Measurements from ENCODE around the gene RABEP2.
"Not testable (repeated sequence)": the region's sequence is repeated elsewhere in the genome, so short reads cannot be mapped to it uniquely, and the experiment has no call there.

The RABEP2 gene

GRCh38 chr16:28950648-28951409 is 25.8 kb upstream of the RABEP2 start, which contains the start of gene NFATC2IP:
Gene NFATC2IP (plus strand): TSS chr16:28950937. CDS start chr16:28951012, 75 bp downstream.
- Histone ChIP-seq H3K27me3 (ENCODE audit: insufficient read depth, low read length, poor library complexity, severe bottlenecking) (no peaks in the 10 kb centered on the region), H3K4me1 (ENCODE audit: insufficient read depth, low read length, poor library complexity, severe bottlenecking) (peaks cover 33% of the 10 kb centered on the region), H3K9ac (ENCODE audit: low read depth, low read length, poor library complexity, severe bottlenecking) (peak within 1 kb of the TSS; percentile 95), H3K9me2 (replicated peaks; ENCODE audit: low read depth, low read length) (no peaks in the 10 kb centered on the region), H4K20me1 (ENCODE audit: insufficient read depth, low read length, poor library complexity, severe bottlenecking) (peaks cover 35% of the 10 kb centered on the region), H3K9me3 (ENCODE audit: insufficient read depth, low read depth, low read length) (no peaks in the 10 kb centered on the region), H2AFZ (ENCODE audit: low read length) (peak within 1 kb of the TSS; percentile 98), H3F3A (ENCODE audit: low read depth) (0 out of 2 replicates have a peak, but pooled peaks cover 3% of the 10 kb centered on the region), H3K4me2 (ENCODE audit: low read depth, low read length, poor library complexity, severe bottlenecking) (peak within 1 kb of the TSS; percentile 99), H3K79me2 (ENCODE audit: insufficient read depth, low read length) (peaks cover 48% of the 10 kb centered on the region), H3K4me3 (ENCODE audit: low read length, poor library complexity, severe bottlenecking) (peak within 1 kb of the TSS; percentile 100), H3K36me3 (ENCODE audit: insufficient read depth, low read length) (peaks cover 22% of the 10 kb centered on the region; the same call in 1 of the 2 replicates)
- TF ChIP-seq EZH2phosphoT487 (IDR thresholded peaks at IDR 0.05; ENCODE audit: borderline replicate concordance) (no peak), CTCF (conservative IDR thresholded peaks at IDR 0.05; ENCODE audit: low read length) (no peak)

- TF ChIP-seq CTCF (conservative IDR thresholded peaks at IDR 0.05; ENCODE audit: low read length) (no peak), EZH2phosphoT487 (IDR thresholded peaks at IDR 0.05; ENCODE audit: borderline replicate concordance) (no peak)
- Histone ChIP-seq H3K9me3 (ENCODE audit: insufficient read depth, low read depth, low read length) (no peaks in the 10 kb centered on the region), H2AFZ (ENCODE audit: low read length) (no peak overlapping the region)
Measured at GRCh38 chr16:28946681-28947080, 21.6 kb upstream of the RABEP2 start.

GRCh38 chr16:28943281-28943680 is 18.2 kb upstream of the RABEP2 start:
- no peaks in the 10 kb centered on the region for H3K36me3 ChIP-seq (ENCODE audit: insufficient read depth, low read length)
- H4K20me1 ChIP-seq (ENCODE audit: insufficient read depth, low read length, poor library complexity, severe bottlenecking), result no peaks in the 10 kb centered on the region
- H3K4me2 ChIP-seq (ENCODE audit: low read depth, low read length, poor library complexity, severe bottlenecking), result no peak overlapping the region
- H3K9ac ChIP-seq (ENCODE audit: low read depth, low read length, poor library complexity, severe bottlenecking), result no peak overlapping the region
- peaks cover 5% of the 10 kb centered on the region; the same call in 1 of the 2 replicates for H3F3A ChIP-seq (ENCODE audit: low read depth)
- no peaks in the 10 kb centered on the region for H3K9me2 ChIP-seq (replicated peaks; ENCODE audit: low read depth, low read length)
- no peaks in the 10 kb centered on the region for H3K9me3 ChIP-seq (ENCODE audit: insufficient read depth, low read depth, low read length)
- H3K27me3 ChIP-seq (ENCODE audit: insufficient read depth, low read length, poor library complexity, severe bottlenecking), result no peaks in the 10 kb centered on the region
- TF ChIP-seq CTCF (conservative IDR thresholded peaks at IDR 0.05; ENCODE audit: low read length) (no peak), EZH2phosphoT487 (IDR thresholded peaks at IDR 0.05; ENCODE audit: borderline replicate concordance) (no peak)
- no peak overlapping the region for H3K4me3 ChIP-seq (ENCODE audit: low read length, poor library complexity, severe bottlenecking)
- H2AFZ ChIP-seq (ENCODE audit: low read length), result peak overlapping the region; percentile 73; the same call in 1 of the 2 replicates
- no peaks in the 10 kb centered on the region for H3K79me2 ChIP-seq (ENCODE audit: insufficient read depth, low read length)
- H3K4me1 ChIP-seq (ENCODE audit: insufficient read depth, low read length, poor library complexity, severe bottlenecking), result peaks cover 10% of the 10 kb centered on the region

More at GRCh38 chr16:28946681-28947080, 21.6 kb upstream of the RABEP2 start:
- Histone ChIP-seq H3K4me3 (ENCODE audit: low read length, poor library complexity, severe bottlenecking) (no peak overlapping the region), H3K79me2 (ENCODE audit: insufficient read depth, low read length) (peaks cover 8% of the 10 kb centered on the region), H3K4me1 (ENCODE audit: insufficient read depth, low read length, poor library complexity, severe bottlenecking) (peaks cover 11% of the 10 kb centered on the region), H3K9ac (ENCODE audit: low read depth, low read length, poor library complexity, severe bottlenecking) (no peak overlapping the region), H3K4me2 (ENCODE audit: low read depth, low read length, poor library complexity, severe bottlenecking) (no peak overlapping the region), H4K20me1 (ENCODE audit: insufficient read depth, low read length, poor library complexity, severe bottlenecking) (peaks cover 7% of the 10 kb centered on the region), H3F3A (ENCODE audit: low read depth) (peaks cover 5% of the 10 kb centered on the region; the same call in 1 of the 2 replicates), H3K36me3 (ENCODE audit: insufficient read depth, low read length) (no peaks in the 10 kb centered on the region), H3K27me3 (ENCODE audit: insufficient read depth, low read length, poor library complexity, severe bottlenecking) (no peaks in the 10 kb centered on the region), H3K9me2 (replicated peaks; ENCODE audit: low read depth, low read length) (no peaks in the 10 kb centered on the region)

GRCh38 chr16:28939825-28940224 is 14.8 kb upstream of the RABEP2 start:
- not testable (repeated sequence) for H3K79me2 ChIP-seq (ENCODE audit: insufficient read depth, low read length); H3K9me3 ChIP-seq (ENCODE audit: insufficient read depth, low read depth, low read length); H2AFZ ChIP-seq (ENCODE audit: low read length); H3K9me2 ChIP-seq (replicated peaks; ENCODE audit: low read depth, low read length); H4K20me1 ChIP-seq (ENCODE audit: insufficient read depth, low read length, poor library complexity, severe bottlenecking); H3K9ac ChIP-seq (ENCODE audit: low read depth, low read length, poor library complexity, severe bottlenecking); H3K36me3 ChIP-seq (ENCODE audit: insufficient read depth, low read length); H3K4me2 ChIP-seq (ENCODE audit: low read depth, low read length, poor library complexity, severe bottlenecking); H3F3A ChIP-seq (ENCODE audit: low read depth); H3K4me3 ChIP-seq (ENCODE audit: low read length, poor library complexity, severe bottlenecking); H3K4me1 ChIP-seq (ENCODE audit: insufficient read depth, low read length, poor library complexity, severe bottlenecking); H3K27me3 ChIP-seq (ENCODE audit: insufficient read depth, low read length, poor library complexity, severe bottlenecking)
